HCT116 (cell line): ENCODE results near the gene EGFLAM. TPM values are rescaled to one million over a fixed set of nuclear protein-coding genes. Genes with fewer than 3 reads are reported as not detected.

Experiments used
- ATAC-seq: fragments of 200-7000 bp; cut with Tn5 transposase; 2 replicates; pipeline ENCODE4 v1.9.1; 2020; ENCODE audit warnings: mild to moderate bottlenecking, moderate library complexity
- BruUV-seq: library from RNA; stranded (reverse); fragments of 400-500 nt; replicated peaks from 2 replicates; lab custom pipeline; 2021; lab: Mats Ljungman, UMichigan
- CTCF ChIA-PET: fragments of 300-600 bp; sonication (Branson Sonifier 250); formaldehyde crosslinking; loops from one replicate; lab custom pipeline; 2021; ENCODE audit warnings: antibody characterized with exemption; lab: Charles Lee
- POLR2A ChIA-PET: fragments of 300-600, 350-600 bp; sonication (Branson Sonifier 250); formaldehyde crosslinking; loops from one replicate; lab custom pipeline; 2021; ENCODE audit warnings: antibody characterized with exemption; lab: Charles Lee
- RAD21 ChIA-PET, 2 experiments: fragments of 300-600 bp; sonication (Branson Sonifier 250); formaldehyde crosslinking; loops; one replicate each; lab custom pipeline; 2023; ENCODE audit warnings: low total read pairs in 2 of 2; ENCODE audit not compliant: uncharacterized antibody in 2 of 2, unreplicated experiment in 2 of 2, low non-redundant PET in 1 of 2; lab: Charles Lee
- DNase-seq: peaks from one replicate; pipeline ENCODE4 v3.0.0-alpha.2; 2010; ENCODE audit warnings: low read depth, low spot score
- H2AFZ ChIP-seq: fragments of 200-600 bp; shearing (Covaris generic), sonication (generic); 2 replicates; pipeline ENCODE4 v1.6.1; 2017; ENCODE audit warnings: low read depth, mixed run types, mixed read lengths, antibody characterized with exemption, low read length; ENCODE audit not compliant: poor library complexity, severe bottlenecking
- H3K27ac ChIP-seq: 2 replicates; pipeline ENCODE4 v1.5.1; 2012; ENCODE audit warnings: low read depth, low read length
- H3K27me3 ChIP-seq: fragments of 200-600 bp; sonication (generic); 2 replicates; pipeline ENCODE4 v1.6.1; 2016; ENCODE audit warnings: mixed run types, low read length, mixed read lengths; ENCODE audit not compliant: insufficient read depth
- H3K36me3 ChIP-seq, 2 experiments: fragments of 200-500 bp in 1 of 2; fragments of 200-600 bp in 1 of 2; sonication (Bioruptor generic) in 1 of 2; sonication (generic) in 1 of 2; 2 replicates each; pipeline versions ENCODE4 v1.5.1 to v1.6.1; 2014 to 2016; ENCODE audit warnings: low read length in 2 of 2, inconsistent platforms in 1 of 2, mixed read lengths in 1 of 2, mixed run types in 1 of 2; ENCODE audit not compliant: insufficient read depth in 2 of 2, control insufficient read depth in 1 of 2
- H3K4me1 ChIP-seq, 2 experiments: fragments of 200-600 bp in 1 of 2; sonication (generic) in 1 of 2; 2 replicates each; pipeline versions ENCODE4 v1.5.1 to v1.6.1; 2012 to 2017; ENCODE audit warnings: low read length in 2 of 2, inconsistent platforms in 1 of 2, mild to moderate bottlenecking in 1 of 2, mixed read lengths in 1 of 2, mixed run types in 1 of 2, moderate library complexity in 1 of 2; ENCODE audit not compliant: insufficient read depth in 2 of 2, control insufficient read depth in 1 of 2
- H3K4me2 ChIP-seq: fragments of 200-600 bp; sonication (generic); 2 replicates; pipeline ENCODE4 v1.6.1; 2017; ENCODE audit warnings: mixed run types, low read length, mixed read lengths
- H3K4me3 ChIP-seq, 2 experiments: fragments of 200-600 bp in 1 of 2; sonication (generic) in 1 of 2; replicated peaks in 1 of 2; 2 replicates each; pipeline ENCODE4 v1.5.1; 2011 to 2016; ENCODE audit warnings: low read length in 2 of 2, control low read depth in 1 of 2, low read depth in 1 of 2, mild to moderate bottlenecking in 1 of 2, mixed read lengths in 1 of 2, mixed run types in 1 of 2
- H3K79me2 ChIP-seq: fragments of 200-600 bp; sonication (generic); 2 replicates; pipeline ENCODE4 v1.6.1; 2017; ENCODE audit warnings: mild to moderate bottlenecking, mixed run types, low read length, moderate library complexity, mixed read lengths; ENCODE audit not compliant: insufficient read depth
- H3K9ac ChIP-seq: fragments of 200-600 bp; sonication (generic); 2 replicates; pipeline ENCODE4 v1.6.1; 2016; ENCODE audit warnings: low read length, mixed read lengths
- H3K9me2 ChIP-seq: fragments of 200-600 bp; sonication (generic), shearing (Covaris generic); 2 replicates; pipeline ENCODE4 v1.6.1; 2017; ENCODE audit warnings: mixed run types, mild to moderate bottlenecking, moderate library complexity; ENCODE audit not compliant: insufficient read depth
- H3K9me3 ChIP-seq, 2 experiments: fragments of 200-500 bp in 1 of 2; fragments of 200-600 bp in 1 of 2; sonication (Bioruptor generic) in 1 of 2; sonication (generic) in 1 of 2; 2 replicates each; pipeline ENCODE4 v1.6.1; 2014 to 2017; ENCODE audit warnings: low read length in 2 of 2, mixed read lengths in 2 of 2, inconsistent platforms in 1 of 2, low read depth in 1 of 2, mild to moderate bottlenecking in 1 of 2, mixed run types in 1 of 2, moderate library complexity in 1 of 2; ENCODE audit not compliant: control insufficient read depth in 1 of 2, insufficient read depth in 1 of 2
- H4K20me1 ChIP-seq: fragments of 200-600 bp; sonication (generic), shearing (Covaris generic); 2 replicates; pipeline ENCODE4 v1.6.1; 2017; ENCODE audit warnings: mixed run types, mild to moderate bottlenecking, moderate library complexity; ENCODE audit not compliant: insufficient read depth
- CTCF ChIP-seq, 3 experiments: fragments of 200-600 bp in 1 of 3; sonication (generic) in 1 of 3; IDR thresholded peaks in 2 of 3; conservative IDR thresholded peaks in 1 of 3; 2 replicates each; pipeline ENCODE4 v1.5.1; 2012 to 2017; ENCODE audit warnings: low read depth in 2 of 3, low read length in 2 of 3, antibody characterized with exemption in 1 of 3, borderline replicate concordance in 1 of 3, control low read depth in 1 of 3, mild to moderate bottlenecking in 1 of 3, mixed read lengths in 1 of 3, mixed run types in 1 of 3, moderate library complexity in 1 of 3; ENCODE audit not compliant: insufficient read depth in 1 of 3
- EZH2 ChIP-seq: fragments of 200-600 bp; sonication (generic); IDR thresholded peaks from 2 replicates; pipeline ENCODE4 v1.6.1; 2017; ENCODE audit warnings: antibody characterized with exemption, mixed run types
- FOSL1 ChIP-seq: IDR thresholded peaks from 2 replicates; pipeline ENCODE4 v1.6.1; 2012; ENCODE audit warnings: low read depth
- JUND ChIP-seq: IDR thresholded peaks from 2 replicates; pipeline ENCODE4 v1.6.1; 2012
- REST ChIP-seq: IDR thresholded peaks from 2 replicates; pipeline ENCODE4 v1.6.1; 2012; ENCODE audit warnings: low read depth
- SIN3A ChIP-seq: IDR thresholded peaks from 2 replicates; pipeline ENCODE4 v1.6.1; 2012; ENCODE audit warnings: low read depth
- intact Hi-C: fragments of 100-400 bp; cut with micrococcal nuclease; formaldehyde crosslinking; loops from 2 replicates; pipeline ENCODE4 v1.10.0; 2022
- total RNA-seq: library from RNA; stranded (reverse); gene quantifications from one replicate; pipeline ENCODE4 v1.2.1, GENCODE V29; 2021; ENCODE audit not compliant: unreplicated experiment

Gene EGFLAM
- total RNA-seq, 1 experiment from 2014 or later: not detected

GRCh38 chr5:38323645-38324295, 65.4 kb downstream of the EGFLAM start:
- ATAC-seq: no peak
- Histone ChIP-seq H3K9me2 (no peaks in the 10 kb centered on the region), H3K79me2 (no peaks in the 10 kb centered on the region), H3K4me2 (no peak overlapping the region), H3K27ac (no peak overlapping the region), H3K27me3 (0 out of 2 replicates have a peak, but pooled peaks cover 3% of the 10 kb centered on the region), H4K20me1 (no peaks in the 10 kb centered on the region), H3K4me1 (no peaks in the 10 kb centered on the region), H3K9me3 (no peaks in the 10 kb centered on the region), H3K4me3 (no peak overlapping the region), H3K36me3 (no peaks in the 10 kb centered on the region), H3K9ac (no peak overlapping the region), H2AFZ (no peak overlapping the region)
- no TSS peak for BruUV-seq
- no peak for TF ChIP-seq CTCF (IDR thresholded peaks at IDR 0.05 in 2 of 3, conservative IDR thresholded peaks at IDR 0.05 in 1 of 3; ENCODE audit: borderline replicate concordance in 1 of 3, insufficient read depth in 1 of 3, low read depth in 2 of 3, low read length in 2 of 3)
- ChIA-PET POLR2A (no interaction called here), RAD21 (no interaction called here), CTCF (no interaction called here)
- no peak for DNase-seq
- intact Hi-C loops: no loop called here

- no peak overlapping the region for H3K4me3 ChIP-seq
- 0 out of 2 replicates have a peak, but pooled peaks cover 3% of the 10 kb centered on the region for H3K27me3 ChIP-seq
- H4K20me1 ChIP-seq: no peaks in the 10 kb centered on the region
- ATAC-seq: peak; percentile 47; the same call in 1 of the 2 replicates
- peaks cover 0 to 5% of the 10 kb centered on the region in 2 experiments; a peak in 2 of 4 replicates for H3K4me1 ChIP-seq
- ChIA-PET CTCF (no interaction called here), RAD21 (no interaction called here), POLR2A (no interaction called here)
- no peaks in the 10 kb centered on the region for H3K79me2 ChIP-seq
- H3K27ac ChIP-seq: no peak overlapping the region
- H3K9me2 ChIP-seq: no peaks in the 10 kb centered on the region
- H3K4me2 ChIP-seq: no peak overlapping the region
- no peaks in the 10 kb centered on the region for H3K9me3 ChIP-seq
- intact Hi-C loops: no loop called here
- TF ChIP-seq FOSL1 (peak; percentile 15; the same call in 1 of the 2 replicates), JUND (peak; percentile 30; the same call in 1 of the 2 replicates), REST (no peak), EZH2 (no peak), SIN3A (no peak)
- TF ChIP-seq, all 23 proteins: peak for 2
- no peak for DNase-seq
- no peak overlapping the region for H3K9ac ChIP-seq
- H2AFZ ChIP-seq: no peak overlapping the region
- BruUV-seq: no TSS peak
- no peaks in the 10 kb centered on the region for H3K36me3 ChIP-seq
These were observed 70.9 kb downstream of the EGFLAM start for GRCh38 chr5:38329132-38329715.
